Measurements from ENCODE around the gene TEX9. TPM values are rescaled to one million over a fixed set of nuclear protein-coding genes. Genes with fewer than 3 reads are reported as not detected.
"Not testable (repeated sequence)": the region's sequence is repeated elsewhere in the genome, so short reads cannot be mapped to it uniquely, and the experiment has no call there.

The TEX9 gene
- total RNA-seq, 1 donor from 2014 or later = 31.3 TPM

DNA sequence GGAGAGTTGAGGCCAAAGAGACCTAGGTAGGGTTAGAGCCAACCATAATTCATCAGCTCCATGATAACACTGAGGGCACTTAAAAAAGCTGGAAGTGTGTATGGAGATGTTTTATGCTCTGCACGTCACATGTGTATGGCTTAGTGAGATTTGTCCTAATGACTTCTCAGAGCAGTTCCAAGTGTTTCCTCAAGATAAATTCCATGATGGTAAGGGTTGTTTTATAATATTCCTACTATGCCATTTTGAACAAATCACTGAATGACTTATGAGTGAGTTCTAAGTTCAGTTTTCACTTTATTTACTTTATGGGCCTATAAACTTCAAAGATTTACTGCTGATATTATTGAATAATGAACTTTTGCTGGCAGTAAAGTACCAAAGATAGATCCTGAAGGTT, 28.1 kb downstream of the TEX9 start:
- Mint-ChIP-seq H3K36me3 (ENCODE audit: low read depth) (peaks cover 28% of the 10 kb centered on the region), H3K27me3 (no peaks in the 10 kb centered on the region), H3K4me1 (peaks cover 2% of the 10 kb centered on the region), H3K27ac (no peak overlapping the region), H3K9me3 (peaks cover 7% of the 10 kb centered on the region), H3K4me3 (no peak overlapping the region)
- ChIA-PET POLR2A (no interaction called here), CTCF (no interaction called here)
- intact Hi-C loops (cut with micrococcal nuclease) = no loop called here
- DNase-seq = no peak
- ATAC-seq (ENCODE audit: low read depth) = no peak
- TF ChIP-seq CTCF (IDR thresholded peaks at IDR 0.05) = no peak

DNA sequence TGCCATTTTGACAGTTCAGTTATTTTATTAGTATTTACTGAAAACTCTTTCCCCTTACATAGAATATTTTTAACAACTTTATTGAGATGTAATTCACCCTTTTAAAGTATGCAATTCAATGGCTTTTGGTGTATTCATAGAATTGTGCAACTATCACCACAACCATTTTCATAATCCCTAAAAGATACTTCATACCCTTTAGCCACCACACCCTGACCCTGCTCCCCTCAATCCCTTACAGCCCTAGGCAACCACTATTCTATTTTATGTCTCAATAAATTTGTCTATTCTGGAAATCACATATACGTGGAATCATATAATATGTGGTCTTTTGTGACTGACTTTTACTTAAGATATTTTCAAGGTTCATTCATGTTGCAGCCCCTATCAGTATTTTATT, 29.7 kb downstream of the TEX9 start:
- H3K4me3 Mint-ChIP-seq = no peak overlapping the region
- no peak for DNase-seq
- H3K27me3 Mint-ChIP-seq = no peaks in the 10 kb centered on the region
- TF ChIP-seq CTCF (IDR thresholded peaks at IDR 0.05) = no peak
- no peak for ATAC-seq (ENCODE audit: low read depth)
- H3K36me3 Mint-ChIP-seq (ENCODE audit: low read depth) = peaks cover 28% of the 10 kb centered on the region
- ChIA-PET CTCF (no interaction called here), POLR2A (no interaction called here)
- peaks cover 2% of the 10 kb centered on the region for H3K4me1 Mint-ChIP-seq
- peaks cover 10% of the 10 kb centered on the region for H3K9me3 Mint-ChIP-seq
- no peak overlapping the region for H3K27ac Mint-ChIP-seq
- intact Hi-C loops (cut with micrococcal nuclease) = no loop called here

DNA sequence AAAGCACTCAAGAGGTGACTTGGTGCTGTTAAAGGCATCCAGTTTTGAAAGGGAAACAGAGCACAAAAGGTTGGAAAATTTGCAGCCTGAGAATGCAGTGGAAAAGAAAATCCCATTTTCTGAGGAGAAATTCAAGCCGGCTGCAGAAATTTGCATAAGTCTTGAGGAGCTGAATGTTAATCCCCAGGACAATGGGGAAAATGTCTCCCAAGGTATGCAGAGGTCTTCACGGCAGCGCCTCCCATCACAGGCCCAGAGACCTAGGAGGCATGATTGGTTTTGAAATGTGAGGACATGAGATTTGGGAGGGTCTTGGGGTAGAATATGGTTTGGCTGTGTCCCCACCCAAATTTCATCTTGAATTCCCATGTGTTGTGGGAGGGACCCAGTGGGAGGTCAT, 32.1 kb downstream of the TEX9 start:
- Mint-ChIP-seq H3K9me3 (peaks cover 10% of the 10 kb centered on the region), H3K36me3 (ENCODE audit: low read depth) (peaks cover 23% of the 10 kb centered on the region)
- POLR2A ChIA-PET; H3K4me1 Mint-ChIP-seq; DNase-seq; ATAC-seq (ENCODE audit: low read depth); intact Hi-C loops (cut with micrococcal nuclease); H3K4me3 Mint-ChIP-seq; H3K27me3 Mint-ChIP-seq; H3K27ac Mint-ChIP-seq; CTCF ChIA-PET: not testable (repeated sequence)

GRCh38 chr15:56399209-56399608, 34.0 kb downstream of the TEX9 start:
- peaks cover 13% of the 10 kb centered on the region for H3K9me3 Mint-ChIP-seq
- CTCF ChIA-PET; intact Hi-C loops (cut with micrococcal nuclease); H3K4me3 Mint-ChIP-seq; H3K4me1 Mint-ChIP-seq; H3K27me3 Mint-ChIP-seq; DNase-seq; ATAC-seq (ENCODE audit: low read depth); POLR2A ChIA-PET; H3K27ac Mint-ChIP-seq: not testable (repeated sequence)
- peaks cover 19% of the 10 kb centered on the region for H3K36me3 Mint-ChIP-seq (ENCODE audit: low read depth)

- H3K27ac Mint-ChIP-seq = no peak overlapping the region
- CTCF ChIA-PET = interaction anchor here (0.6 kb wide), 1 partner anchor 18 kb away, joined by 3 read pairs; no protein-coding TSS in a partner anchor
- ATAC-seq (ENCODE audit: low read depth) = no peak
Observed at GRCh38 chr15:56410721-56411120, 45.5 kb downstream of the TEX9 start.

DNA sequence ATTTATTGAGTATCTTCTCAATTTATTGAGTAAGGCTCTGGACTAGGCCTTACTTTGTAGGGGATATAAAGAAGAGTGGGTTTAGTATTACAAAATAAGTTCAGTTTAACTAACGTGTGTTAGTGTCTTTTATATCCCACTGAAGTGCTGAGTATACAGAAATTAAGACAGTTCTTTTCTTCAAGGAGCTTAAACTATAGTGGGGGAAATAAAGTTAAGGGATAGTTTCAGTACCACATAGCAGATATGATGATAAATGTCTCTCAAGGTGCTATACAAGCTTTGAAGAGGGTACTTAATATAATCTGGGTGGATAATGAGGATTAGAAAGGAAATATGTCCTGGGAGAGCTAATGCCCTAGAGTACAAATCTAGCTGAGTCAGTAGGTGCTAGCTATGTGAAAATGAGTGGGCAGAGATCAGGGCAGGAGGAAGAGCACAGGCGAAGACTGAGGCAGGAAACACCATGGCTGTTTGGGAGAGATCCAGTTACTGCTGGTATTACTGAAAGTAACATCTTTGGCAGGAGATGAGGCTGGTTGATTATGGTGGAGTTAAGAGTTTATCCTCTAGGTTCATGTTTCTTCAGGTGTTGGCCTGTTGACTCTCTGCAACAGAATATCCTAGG, 46.0 kb downstream of the TEX9 start:
- Mint-ChIP-seq H3K4me3 (no peak overlapping the region), H3K9me3 (peaks cover 6% of the 10 kb centered on the region), H3K27me3 (no peaks in the 10 kb centered on the region), H3K4me1 (no peaks in the 10 kb centered on the region), H3K36me3 (ENCODE audit: low read depth) (peaks cover 13% of the 10 kb centered on the region), H3K27ac (no peak overlapping the region)
- POLR2A ChIA-PET = no interaction called here
- no peak for DNase-seq
- no peak for TF ChIP-seq CTCF (IDR thresholded peaks at IDR 0.05)
- intact Hi-C loops (cut with micrococcal nuclease) = no loop called here
- ATAC-seq (ENCODE audit: low read depth) = no peak
- CTCF ChIA-PET = interaction anchor here (0.6 kb wide), 1 partner anchor 17 kb away, joined by 3 read pairs; no protein-coding TSS in a partner anchor

More at GRCh38 chr15:56410721-56411120, 45.5 kb downstream of the TEX9 start:
- no peak for TF ChIP-seq CTCF (IDR thresholded peaks at IDR 0.05)
- no peaks in the 10 kb centered on the region for H3K27me3 Mint-ChIP-seq
- DNase-seq = no peak
- H3K36me3 Mint-ChIP-seq (ENCODE audit: low read depth) = peaks cover 11% of the 10 kb centered on the region
- H3K4me1 Mint-ChIP-seq = no peaks in the 10 kb centered on the region
- POLR2A ChIA-PET = no interaction called here
- intact Hi-C loops (cut with micrococcal nuclease) = no loop called here
- peaks cover 6% of the 10 kb centered on the region for H3K9me3 Mint-ChIP-seq
- no peak overlapping the region for H3K4me3 Mint-ChIP-seq

GRCh38 chr15:56413114-56413733, 48.0 kb downstream of the TEX9 start:
- CTCF ChIA-PET; ATAC-seq (ENCODE audit: low read depth); H3K27ac Mint-ChIP-seq; POLR2A ChIA-PET; intact Hi-C loops (cut with micrococcal nuclease); H3K9me3 Mint-ChIP-seq; H3K27me3 Mint-ChIP-seq; H3K4me3 Mint-ChIP-seq; H3K4me1 Mint-ChIP-seq; DNase-seq: not testable (repeated sequence)
- peaks cover 15% of the 10 kb centered on the region for H3K36me3 Mint-ChIP-seq (ENCODE audit: low read depth)
